Articular chondrocyte of knee joint (primary cell): ENCODE measurements around the gene SPATA13. TPM values are rescaled to one million over a fixed set of nuclear protein-coding genes. Genes with fewer than 3 reads are reported as not detected.

Source experiments
- small RNA-seq: library from RNA; depleted of rRNA; stranded (forward); fragments of <200 nt; gene quantifications from one replicate; pipeline ENCODE3, GENCODE V24; 2012
- total RNA-seq: library from RNA; depleted of rRNA; stranded (reverse); fragments of >200 nt; gene quantifications from 2 replicates; pipeline ENCODE4 v1.2.3, GENCODE V29; 2012

The SPATA13 gene
- 11.0 and 13.6 TPM in 2 replicates for total RNA-seq

DNA sequence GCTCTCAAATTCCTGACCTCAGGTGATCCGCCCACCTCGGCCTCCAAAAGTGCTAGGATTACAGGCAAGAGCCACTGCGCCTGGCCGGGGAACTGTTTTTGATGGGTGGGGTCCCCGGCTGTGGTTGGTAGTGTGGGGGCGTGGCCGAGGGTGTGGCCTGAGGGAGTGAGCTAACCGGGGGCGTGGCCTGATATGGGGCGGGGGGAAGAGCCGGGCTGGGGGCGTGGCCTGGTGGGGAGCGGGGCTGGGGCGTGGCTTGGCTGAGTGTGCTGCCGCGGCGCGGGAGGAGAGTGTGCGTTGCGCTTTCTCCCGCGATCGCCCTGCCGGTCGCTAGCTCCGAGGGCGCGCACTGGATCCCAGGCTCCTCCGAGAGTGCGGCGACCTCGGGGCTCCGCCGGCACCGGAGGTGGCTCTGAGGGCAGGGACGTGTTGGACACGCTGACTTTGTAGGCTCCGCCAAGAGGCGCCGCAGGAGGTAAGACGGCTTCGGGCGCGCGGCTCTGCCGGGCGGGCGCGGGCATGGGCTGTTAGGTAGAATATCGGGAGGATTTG lies at the start of gene SPATA13:
SPATA13 (plus strand) TSS at position 263 of the 552 bp plus-strand sequence. CDS start 62,210 bp downstream, outside the sequence.

DNA sequence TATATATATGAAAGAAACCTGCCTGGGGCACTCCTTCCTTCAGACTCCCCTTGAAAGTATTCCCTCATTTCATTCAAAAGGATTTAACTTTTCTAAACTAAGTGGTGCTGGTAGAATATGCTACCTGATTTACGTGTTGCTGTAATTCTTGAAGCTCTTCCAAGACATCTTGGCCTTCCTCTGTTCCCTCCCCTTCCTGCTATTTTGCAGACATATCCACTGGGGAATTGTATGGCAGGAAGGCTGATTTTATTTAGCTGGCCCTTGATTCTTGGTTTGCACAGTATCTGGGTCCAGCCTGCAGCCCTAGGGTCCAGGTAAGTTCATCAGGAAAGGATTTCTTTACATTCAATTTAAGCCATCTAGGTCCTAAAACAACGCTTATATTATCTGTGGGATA lies 148.8 kb downstream of the SPATA13 start, which contains the start of gene C1QTNF9:
C1QTNF9 (plus strand) TSS at position 281 of the 400 bp plus-strand sequence. CDS start 6,424 bp downstream, outside the sequence.

Small RNAs within 50 kb of the gene (small RNA-seq; reads per million reads assigned to genes)
- 3.5 reads per million, percentile 86 among the genes with 10 or more reads in this experiment for gene MIR2276

Other genes starting within 250 kb of the SPATA13 start
- under 0.01 TPM in 1 of 2 replicates, not detected in the other for gene C1QTNF9, start 148.9 kb downstream of the SPATA13 start, total RNA-seq